Activated T-cell treated with anti-CD3 and anti-CD28 coated beads for 1 hour (primary cell): ENCODE results near the gene LRRC37B.
"Not testable (repeated sequence)": the region's sequence is repeated elsewhere in the genome, so short reads cannot be mapped to it uniquely, and the experiment has no call there.

Experiments
- DNase-seq: peaks from one replicate; pipeline ENCODE4 v3.0.0-alpha.2; 2020; ENCODE audit warnings: low read depth

LRRC37B gene

GRCh38 chr17:32006957-32007462 is at the start of gene LRRC37B:
Gene LRRC37B (plus strand): TSS chr17:32007383. CDS start chr17:32021393, 14,010 bp downstream.
- peak; percentile 83 for DNase-seq

DNA sequence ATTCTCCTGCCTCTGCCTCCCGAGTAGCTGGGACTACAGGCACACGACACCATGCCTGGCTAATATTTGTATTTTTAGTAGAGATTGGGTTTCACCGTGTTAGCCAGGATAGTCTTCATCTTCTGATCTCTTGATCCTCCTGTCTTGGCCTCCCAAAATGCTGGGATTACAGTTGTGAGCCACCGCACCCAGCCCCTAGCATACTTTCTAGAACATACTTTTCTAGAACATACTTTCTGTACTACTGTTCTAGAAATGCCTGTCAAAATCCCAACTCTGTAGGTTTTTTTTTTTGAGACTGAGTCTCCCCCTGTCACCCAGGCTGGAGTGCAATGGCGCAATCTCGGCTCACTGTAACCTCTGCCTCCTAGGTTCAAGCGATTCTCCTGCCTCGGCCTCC is 43.1 kb upstream of the LRRC37B start:
- DNase-seq: not testable (repeated sequence)

- no peak for DNase-seq
These were observed 39.5 kb upstream of the LRRC37B start for GRCh38 chr17:31967648-31968047.

DNA sequence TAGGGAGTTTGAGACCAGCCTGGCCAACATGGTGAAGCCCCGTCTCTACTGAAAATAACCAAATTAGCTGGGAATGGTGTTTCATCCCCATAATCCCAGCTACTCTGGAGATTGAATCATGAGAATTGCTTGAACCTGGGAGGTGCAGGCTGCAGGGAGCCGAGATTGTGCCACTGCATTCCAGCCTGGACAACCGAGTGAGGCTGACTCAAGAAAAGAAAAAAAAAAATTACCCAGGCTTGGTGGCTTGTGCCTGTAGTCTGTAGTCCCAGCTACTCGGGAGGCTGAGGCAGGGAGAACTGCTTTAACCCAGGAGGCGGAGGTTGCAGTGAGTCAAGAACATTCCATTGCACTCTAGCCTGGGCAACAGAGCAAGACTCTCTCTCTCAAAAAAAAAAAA is 36.8 kb upstream of the LRRC37B start:
- DNase-seq: not testable (repeated sequence)

- not testable (repeated sequence) for DNase-seq
These were observed 32.7 kb upstream of the LRRC37B start for GRCh38 chr17:31974269-31975071.

GRCh38 chr17:31975391-31975790 is 31.8 kb upstream of the LRRC37B start:
- DNase-seq: not testable (repeated sequence)

DNA sequence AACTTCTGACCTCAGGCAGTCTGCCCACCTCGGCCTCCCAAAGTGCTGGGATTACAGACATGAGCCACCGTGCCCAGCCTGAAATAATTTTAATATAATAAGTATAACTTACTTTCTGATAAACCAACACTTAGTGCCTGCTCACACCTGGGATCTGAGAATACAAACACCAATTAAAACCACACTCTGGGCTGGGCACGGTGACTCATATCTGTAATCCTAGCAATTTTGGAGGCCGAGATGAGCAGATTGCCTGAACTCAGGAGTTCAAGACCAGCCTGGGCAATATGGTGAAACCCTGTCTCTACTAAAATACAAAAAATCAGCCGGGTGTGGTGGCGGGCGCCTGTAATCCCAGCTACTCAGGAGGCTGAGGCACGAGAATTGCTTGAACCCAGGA is 15.4 kb upstream of the LRRC37B start:
- DNase-seq: not testable (repeated sequence)

DNA sequence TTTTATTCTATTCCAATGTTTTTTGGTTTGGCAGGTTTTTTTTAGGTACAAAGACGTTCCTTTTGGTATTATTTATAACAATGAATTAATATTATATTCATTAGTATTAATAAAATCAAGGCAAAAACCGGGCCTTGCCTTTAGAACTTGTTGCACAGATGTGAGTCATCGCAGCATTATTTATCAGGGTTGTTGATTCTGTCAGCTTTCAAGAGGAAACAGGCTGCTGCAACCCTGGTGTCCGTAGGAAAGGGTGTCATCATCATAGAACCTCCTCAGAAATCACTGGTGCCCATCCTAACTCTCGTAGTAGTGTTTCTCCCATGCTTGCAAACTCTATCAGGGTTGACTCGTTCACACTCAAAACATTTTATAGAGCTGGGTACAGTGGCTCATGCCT is 10.2 kb upstream of the LRRC37B start:
- DNase-seq: no peak

- peak; percentile 5 for DNase-seq
These were observed 498 bp downstream of the LRRC37B start for GRCh38 chr17:32007463-32008298.

GRCh38 chr17:32009262-32009542 is 2.0 kb downstream of the LRRC37B start:
- DNase-seq: no peak

DNA sequence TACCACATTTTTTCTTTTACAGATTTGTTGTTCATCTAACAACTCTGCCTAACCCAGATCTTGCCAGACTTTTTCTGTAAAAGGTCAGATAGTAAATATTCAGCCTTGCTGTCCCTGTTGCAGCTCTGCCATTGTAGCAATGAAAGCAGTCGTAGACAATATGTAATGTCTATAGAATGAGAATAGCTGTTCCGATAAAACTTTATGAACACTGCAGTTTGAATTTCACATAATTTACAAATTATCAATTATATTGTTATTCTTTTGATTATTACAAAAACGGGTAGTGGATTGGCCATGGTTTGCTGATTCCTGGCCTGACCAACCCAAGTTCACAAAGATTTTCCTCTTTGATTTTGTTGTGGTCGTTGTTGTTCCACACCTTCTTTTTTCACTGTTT is 2.9 kb downstream of the LRRC37B start:
- no peak for DNase-seq

- no peak for DNase-seq
These were observed 8.2 kb downstream of the LRRC37B start for GRCh38 chr17:32015245-32016013.

- DNase-seq: no peak
These were observed 9.0 kb downstream of the LRRC37B start for GRCh38 chr17:32016231-32016630.

DNA sequence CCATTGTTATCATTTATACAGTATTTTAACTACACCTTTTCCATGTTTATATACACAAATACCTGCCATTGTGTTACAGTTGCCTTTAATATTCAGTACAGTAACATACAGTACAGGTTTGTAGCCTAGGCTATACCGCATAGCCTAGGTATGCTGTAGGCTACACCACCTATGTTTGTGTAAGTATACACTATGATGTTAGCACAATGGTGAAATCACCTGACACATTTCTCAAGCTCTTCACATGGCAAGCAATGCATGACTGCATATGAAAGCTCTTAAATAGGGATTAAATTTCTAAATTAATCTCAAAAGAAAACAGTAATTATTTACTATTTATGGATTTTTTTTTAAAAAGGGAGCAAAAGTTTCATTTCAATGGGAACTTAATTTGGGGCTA is 12.0 kb downstream of the LRRC37B start:
- no peak for DNase-seq

DNA sequence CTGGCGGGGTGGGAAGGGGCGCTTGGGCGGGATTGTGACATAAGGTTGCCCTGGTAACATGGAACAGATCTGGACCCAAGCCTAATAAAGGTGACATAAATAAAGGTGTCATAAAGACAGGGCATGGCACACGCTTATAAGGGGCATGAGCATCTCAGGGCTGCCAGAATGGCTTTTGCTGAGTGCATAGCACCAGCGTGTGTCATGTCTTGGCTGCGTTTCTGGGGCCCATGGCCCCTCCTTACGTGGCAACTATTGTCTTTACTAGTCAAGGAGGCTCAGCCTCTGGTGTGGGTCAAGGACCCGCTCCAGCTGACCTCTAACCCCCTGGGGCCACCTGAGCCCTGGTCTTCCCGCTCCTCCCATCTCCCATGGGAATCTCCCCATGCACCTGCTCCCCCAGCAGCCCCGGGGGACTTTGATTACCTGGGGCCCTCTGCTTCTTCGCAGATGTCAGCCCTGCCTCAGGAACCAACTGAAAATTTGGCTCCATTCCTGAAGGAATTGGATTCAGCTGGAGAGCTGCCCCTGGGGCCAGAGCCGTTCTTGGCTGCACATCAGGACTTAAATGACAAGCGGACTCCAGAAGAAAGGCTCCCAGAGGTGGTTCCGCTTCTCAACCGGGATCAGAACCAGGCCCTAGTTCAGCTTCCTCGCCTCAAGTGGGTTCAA is 13.9 kb downstream of the LRRC37B start:
- DNase-seq: no peak

DNA sequence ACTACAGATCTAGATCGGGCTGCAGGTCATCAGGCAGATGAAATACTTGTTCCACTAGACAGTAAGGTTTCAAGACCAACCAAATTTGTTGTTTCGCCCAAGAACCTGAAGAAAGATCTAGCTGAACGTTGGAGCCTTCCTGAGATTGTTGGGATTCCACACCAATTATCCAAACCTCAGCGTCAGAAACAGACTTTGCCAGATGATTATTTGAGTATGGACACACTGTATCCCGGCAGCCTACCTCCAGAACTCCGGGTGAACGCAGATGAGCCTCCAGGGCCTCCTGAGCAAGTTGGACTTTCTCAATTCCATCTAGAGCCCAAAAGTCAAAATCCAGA is 14.4 kb downstream of the LRRC37B start:
- DNase-seq: no peak

GRCh38 chr17:32022554-32022953 is 15.4 kb downstream of the LRRC37B start:
- DNase-seq: not testable (repeated sequence)

GRCh38 chr17:32027271-32027670 is 20.1 kb downstream of the LRRC37B start:
- DNase-seq: not testable (repeated sequence)

- no peak for DNase-seq
These were observed 26.0 kb downstream of the LRRC37B start for GRCh38 chr17:32033223-32033622.

GRCh38 chr17:32033812-32034211 is 26.6 kb downstream of the LRRC37B start:
- DNase-seq: not testable (repeated sequence)

DNA sequence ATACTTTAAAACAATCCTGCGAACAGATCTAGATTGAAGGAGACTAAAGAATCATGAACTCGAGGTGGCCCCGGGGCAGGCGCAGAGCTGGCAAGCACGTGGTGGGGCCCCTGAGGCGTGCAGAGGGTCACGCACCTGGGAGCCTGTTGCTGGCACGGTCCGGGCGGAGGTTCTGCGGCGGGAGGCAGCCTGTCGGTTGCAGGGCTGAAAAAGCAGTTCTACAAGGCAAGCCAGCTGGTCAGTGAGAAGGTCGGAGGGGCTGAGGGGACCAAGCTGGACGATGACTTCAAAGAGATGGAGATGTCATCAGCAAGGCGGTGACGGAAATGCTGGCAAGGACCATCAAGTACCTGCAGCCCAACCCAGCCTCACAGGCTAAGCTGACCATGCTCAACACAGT is 33.1 kb downstream of the LRRC37B start:
- DNase-seq: not testable (repeated sequence)
